RWPE1 (cell line): ENCODE results near the gene UGP2.
"Not testable (repeated sequence)": the region's sequence is repeated elsewhere in the genome, so short reads cannot be mapped to it uniquely, and the experiment has no call there.

ENCODE experiments used
- CTCF ChIA-PET: fragments of 350-600 bp; sonication (Branson Sonifier 250); formaldehyde crosslinking; extraction: SDS; loops from one replicate; lab custom pipeline; 2021; lab: Yijun Ruan, JAX
- POLR2A ChIA-PET: fragments of 400-600 bp; formaldehyde crosslinking; extraction: SDS; loops from one replicate; lab custom pipeline; 2020; ENCODE audit warnings: antibody characterized with exemption; ENCODE audit not compliant: low non-redundant PET; lab: Yijun Ruan, JAX
- DNase-seq: peaks from one replicate; pipeline ENCODE4 v3.0.0; 2012; ENCODE audit warnings: low spot score
- H3K27ac ChIP-seq: fragments of 450-650 bp; 2 replicates; pipeline ENCODE4 v1.5.1; 2017
- CTCF ChIP-seq: fragments of 450-650 bp; conservative IDR thresholded peaks from 2 replicates; pipeline ENCODE4 v1.5.1; 2017; ENCODE audit warnings: low read depth, mild to moderate bottlenecking

The UGP2 gene

GRCh38 chr2:63898839-63899238 is 57.1 kb downstream of the UGP2 start:
- ChIA-PET CTCF (interaction anchor here (0.7 kb wide), 1 partner anchor 68 kb away, joined by 4 read pairs; no protein-coding TSS in a partner anchor), POLR2A (no interaction called here)
- no peak overlapping the region for H3K27ac ChIP-seq
- no peak for TF ChIP-seq CTCF
- no peak for DNase-seq

GRCh38 chr2:63899639-63900038 is 57.9 kb downstream of the UGP2 start:
- no peak for DNase-seq
- ChIA-PET CTCF (interaction anchor here (0.7 kb wide), 1 partner anchor 67 kb away, joined by 4 read pairs; no protein-coding TSS in a partner anchor), POLR2A (no interaction called here)
- TF ChIP-seq CTCF = no peak
- H3K27ac ChIP-seq = no peak overlapping the region

DNA sequence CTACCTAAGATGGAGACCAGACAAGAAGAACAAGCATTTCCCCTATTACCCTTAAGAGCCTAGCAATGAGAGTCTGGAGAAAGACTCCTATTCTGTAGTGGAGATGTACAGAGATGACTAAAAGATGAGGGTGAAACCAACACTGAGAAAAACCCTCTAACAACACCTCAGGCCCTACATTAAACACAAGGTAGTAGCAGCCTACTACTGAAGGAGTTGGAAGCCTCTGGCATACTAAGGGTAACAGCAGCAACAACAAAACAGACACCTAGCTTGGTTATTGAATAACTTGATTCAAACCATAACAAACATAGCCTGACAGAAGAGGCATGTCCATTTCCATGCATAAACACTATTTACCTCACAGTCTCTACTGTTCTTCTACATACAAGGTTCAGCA is 60.5 kb downstream of the UGP2 start:
- TF ChIP-seq CTCF = no peak
- ChIA-PET POLR2A (no interaction called here), CTCF (no interaction called here)
- no peak overlapping the region for H3K27ac ChIP-seq
- no peak for DNase-seq

GRCh38 chr2:63903003-63903402 is 61.3 kb downstream of the UGP2 start:
- POLR2A ChIA-PET = no interaction called here
- no peak for DNase-seq
- CTCF ChIA-PET = no interaction called here
- no peak for TF ChIP-seq CTCF
- no peak overlapping the region for H3K27ac ChIP-seq

GRCh38 chr2:63914311-63914710 is 72.6 kb downstream of the UGP2 start:
- POLR2A ChIA-PET = no interaction called here
- CTCF ChIA-PET = interaction anchor here (0.5 kb wide), 1 partner anchor 36 kb away, joined by 3 read pairs; no protein-coding TSS in a partner anchor

DNA sequence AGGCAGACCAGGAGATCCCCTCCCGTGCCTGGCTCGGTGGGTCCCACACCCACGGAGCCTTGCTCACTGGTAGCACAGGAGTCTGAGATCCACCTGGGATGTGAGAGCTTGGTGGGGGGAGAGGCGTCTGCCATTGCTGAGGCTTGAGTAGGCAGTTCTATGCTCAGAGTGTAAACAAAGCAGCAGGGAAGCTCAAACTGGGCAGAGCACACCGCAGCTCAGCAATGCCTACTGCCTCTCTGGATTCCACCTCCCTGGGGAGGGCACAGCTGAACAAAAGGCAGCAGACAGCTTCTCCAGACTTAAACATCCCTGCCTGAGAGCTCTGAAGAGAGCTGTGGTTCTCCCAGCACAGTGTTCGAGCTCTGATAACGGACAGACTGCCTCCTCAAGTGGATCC is 85.1 kb downstream of the UGP2 start:
- no peak for TF ChIP-seq CTCF
- ChIA-PET CTCF (no interaction called here), POLR2A (no interaction called here)
- H3K27ac ChIP-seq = no peak overlapping the region
- DNase-seq = no peak

More at GRCh38 chr2:63914311-63914710, 72.6 kb downstream of the UGP2 start:
- DNase-seq = no peak
- H3K27ac ChIP-seq = no peak overlapping the region
- no peak for TF ChIP-seq CTCF

DNA sequence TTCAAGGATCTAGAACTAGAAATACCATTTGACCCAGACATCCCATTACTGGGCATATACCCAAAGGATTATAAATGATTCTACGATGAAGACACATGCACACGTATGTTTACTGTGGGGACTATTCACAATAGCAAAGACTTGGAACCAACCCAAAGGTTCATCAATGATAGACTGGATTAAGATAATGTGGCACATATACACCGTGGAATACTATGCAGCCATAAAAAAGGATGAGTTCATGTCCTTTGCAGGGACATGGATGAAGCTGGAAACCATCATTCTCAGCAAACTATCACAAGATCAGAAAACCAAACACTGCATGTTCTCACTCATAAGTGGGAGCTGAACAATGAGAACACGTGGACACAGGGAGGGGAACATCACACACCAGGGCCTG is 90.4 kb downstream of the UGP2 start:
- POLR2A ChIA-PET, CTCF ChIA-PET, H3K27ac ChIP-seq, DNase-seq: not testable (repeated sequence)
